HepG2 (cell line): ENCODE data around the gene MRPL28. TPM values are rescaled to one million over a fixed set of nuclear protein-coding genes. Genes with fewer than 3 reads are reported as not detected.

Source experiments
- ATAC-seq: fragments of 200-7000 bp; cut with Tn5 transposase; 3 replicates; pipeline ENCODE4 v1.9.1; 2020; ENCODE audit warnings: mild to moderate bottlenecking, moderate library complexity
- BruUV-seq: library from RNA; stranded (reverse); fragments of 400-500 nt; replicated peaks from 2 replicates; lab custom pipeline; 2021; lab: Mats Ljungman, UMichigan
- CTCF ChIA-PET: fragments of 300-600 bp; formaldehyde crosslinking; extraction: SDS; loops from one replicate; lab custom pipeline; 2021; ENCODE audit warnings: low total read pairs, inconsistent platforms, low intra/inter-chr PET ratio; lab: Yijun Ruan, JAX
- POLR2A ChIA-PET: fragments of 350-600 bp; sonication (Branson Sonifier 250); formaldehyde crosslinking; loops from one replicate; lab custom pipeline; 2020; ENCODE audit warnings: antibody characterized with exemption, inconsistent platforms; lab: Yijun Ruan, JAX
- DNase-seq: peaks from one replicate; pipeline ENCODE4 v3.0.0-alpha.2; 2015; ENCODE audit warnings: low spot score
- FAIRE-seq: peaks from 3 replicates; lab custom pipeline; 2011; peaks lifted over from hg19 to GRCh38; lab: Jason Lieb, UNC
- H2AFZ ChIP-seq: one replicate; pipeline ENCODE4 v1.6.1; 2011; ENCODE audit warnings: low read length, inconsistent platforms
- H3K27ac ChIP-seq: fragments of 300-600 bp; 3 replicates; pipeline ENCODE4 v1.8.0; 2011; ENCODE audit warnings: mixed run types, mild to moderate bottlenecking, mixed read lengths, low read length, inconsistent platforms; ENCODE audit not compliant: insufficient read depth; ENCODE audit errors: extremely low read length
- H3K27me3 ChIP-seq, 2 experiments: fragments of 200-600 bp in 1 of 2; 2 replicates in 1 of 2; 3 replicates in 1 of 2; pipeline versions ENCODE4 v1.6.0 to v1.8.0; 2011; ENCODE audit warnings: low read length in 2 of 2, mild to moderate bottlenecking in 2 of 2, moderate library complexity in 2 of 2, inconsistent platforms in 1 of 2; ENCODE audit not compliant: insufficient read depth in 2 of 2, control insufficient read depth in 1 of 2
- H3K36me3 ChIP-seq, 2 experiments: fragments of 200-600 bp in 1 of 2; replicated peaks in 1 of 2; 2 replicates in 1 of 2; 3 replicates in 1 of 2; pipeline versions ENCODE4 v1.5.1 to v1.8.0; 2011; ENCODE audit warnings: low read length in 2 of 2, inconsistent platforms in 1 of 2; ENCODE audit not compliant: insufficient read depth in 2 of 2, control insufficient read depth in 1 of 2
- H3K4me1 ChIP-seq: 2 replicates; pipeline ENCODE4 v1.5.1; 2012; ENCODE audit warnings: low read length, inconsistent platforms; ENCODE audit not compliant: insufficient read depth
- H3K4me2 ChIP-seq: 2 replicates; pipeline ENCODE4 v1.6.0; 2011; ENCODE audit warnings: low read depth, low read length, inconsistent platforms
- H3K4me3 ChIP-seq, 3 experiments: fragments of 200-600 bp in 1 of 3; sonication (generic), shearing (Covaris generic) in 1 of 3; replicated peaks in 1 of 3; 2 replicates each; pipeline ENCODE4 v1.5.1; 2011 to 2016; ENCODE audit warnings: low read length in 3 of 3, inconsistent platforms in 2 of 3, low read depth in 2 of 3, mild to moderate bottlenecking in 2 of 3, control low read depth in 1 of 3, mixed read lengths in 1 of 3; ENCODE audit not compliant: insufficient read depth in 1 of 3
- H3K79me2 ChIP-seq: one replicate; pipeline ENCODE4 v1.6.1; 2011; ENCODE audit warnings: low read length, inconsistent platforms; ENCODE audit not compliant: insufficient read depth
- H3K9ac ChIP-seq: 2 replicates; pipeline ENCODE4 v1.6.0; 2011; ENCODE audit warnings: mild to moderate bottlenecking, low read depth, low read length, inconsistent platforms; ENCODE audit not compliant: insufficient read depth
- H3K9me3 ChIP-seq: 2 replicates; pipeline ENCODE4 v1.5.1; 2012; ENCODE audit warnings: mild to moderate bottlenecking, low read length
- H4K20me1 ChIP-seq: 2 replicates; pipeline ENCODE4 v1.6.0; 2011; ENCODE audit warnings: inconsistent platforms, mild to moderate bottlenecking, low read length, moderate library complexity; ENCODE audit not compliant: insufficient read depth
- ASH2L ChIP-seq: fragments of 300-600, 200-600 bp; sonication (generic); IDR thresholded peaks from 2 replicates; pipeline ENCODE4 v1.7.0; 2017; ENCODE audit warnings: low read depth, mild to moderate bottlenecking, moderate library complexity, mixed read lengths, low read length; ENCODE audit not compliant: insufficient read length
- ATAD3A ChIP-seq: sonication (generic); formaldehyde crosslinking; IDR thresholded peaks from 2 replicates; pipeline ENCODE4 v1.4.0; 2020; ENCODE audit warnings: missing genetic modification reagents
- ATF7-NPFF ChIP-seq: sonication (generic); formaldehyde crosslinking; IDR thresholded peaks from 2 replicates; pipeline ENCODE4 v1.8.1; 2023; ENCODE audit warnings: mild to moderate bottlenecking, low read depth, missing genetic modification reagents, moderate library complexity
- CENPT ChIP-seq: sonication (generic); formaldehyde crosslinking; IDR thresholded peaks from 2 replicates; pipeline ENCODE4 v1.8.0; 2022; ENCODE audit warnings: low read depth, mild to moderate bottlenecking, moderate library complexity, missing genetic modification reagents
- GTF2F1 ChIP-seq: fragments of 150-350 bp; IDR thresholded peaks from 2 replicates; pipeline ENCODE4 v1.6.1; 2014; ENCODE audit warnings: low read length
- HMGA1 ChIP-seq: sonication (generic); formaldehyde crosslinking; conservative IDR thresholded peaks from 2 replicates; pipeline ENCODE4 v1.4.0; 2020; ENCODE audit warnings: missing genetic modification reagents
- ISX ChIP-seq: sonication (generic); formaldehyde crosslinking; conservative IDR thresholded peaks from 2 replicates; pipeline ENCODE4 v1.5.0; 2020; ENCODE audit warnings: missing genetic modification reagents
- KAT7 ChIP-seq: IDR thresholded peaks from 2 replicates; pipeline ENCODE4 v1.6.1; 2018; ENCODE audit warnings: borderline replicate concordance, missing compliant biosample characterization
- NR1H2 ChIP-seq: sonication (generic); formaldehyde crosslinking; IDR thresholded peaks from 2 replicates; pipeline ENCODE4 v1.8.1; 2022; ENCODE audit warnings: low read depth, missing genetic modification reagents, borderline replicate concordance
- SALL1 ChIP-seq: sonication (generic); formaldehyde crosslinking; IDR thresholded peaks from 2 replicates; pipeline ENCODE4 v1.8.0; 2022; ENCODE audit warnings: mild to moderate bottlenecking, missing genetic modification reagents
- SETDB1 ChIP-seq: sonication (generic); formaldehyde crosslinking; IDR thresholded peaks from 2 replicates; pipeline ENCODE4 v1.5.1; 2020; ENCODE audit warnings: missing genetic modification reagents, mild to moderate bottlenecking, borderline replicate concordance
- SRSF4 ChIP-seq: fragments of 200-400 bp; formaldehyde crosslinking; IDR thresholded peaks from one replicate; pipeline ENCODE4 v1.6.1; 2018; ENCODE audit warnings: mild to moderate bottlenecking, low read depth, low read length, moderate library complexity; ENCODE audit not compliant: poor library complexity, severe bottlenecking
- ZBTB21 ChIP-seq: sonication (generic); formaldehyde crosslinking; IDR thresholded peaks from 2 replicates; pipeline ENCODE4 v1.4.0; 2020; ENCODE audit warnings: missing genetic modification reagents
- ZFP90 ChIP-seq: sonication (generic); formaldehyde crosslinking; IDR thresholded peaks from 2 replicates; pipeline ENCODE4 v1.8.0; 2022; ENCODE audit warnings: missing genetic modification reagents, mild to moderate bottlenecking, inconsistent platforms, borderline replicate concordance
- ZNF207 ChIP-seq: fragments of 450-650 bp; IDR thresholded peaks from 2 replicates; pipeline ENCODE4 v1.6.1; 2016; ENCODE audit warnings: antibody characterized with exemption, borderline replicate concordance
- ZNF446 ChIP-seq: sonication (generic); formaldehyde crosslinking; IDR thresholded peaks from 2 replicates; pipeline ENCODE4 v1.5.0; 2020; ENCODE audit warnings: mild to moderate bottlenecking, missing genetic modification reagents
- ZNF572 ChIP-seq: sonication (generic); formaldehyde crosslinking; IDR thresholded peaks from 2 replicates; pipeline ENCODE4 v1.5.1; 2020; ENCODE audit warnings: mild to moderate bottlenecking, missing genetic modification reagents
- ZNF629 ChIP-seq: sonication (generic); formaldehyde crosslinking; conservative IDR thresholded peaks from 2 replicates; pipeline ENCODE4 v1.5.0; 2020; ENCODE audit warnings: missing genetic modification reagents
- ZNF660 ChIP-seq: sonication (generic); formaldehyde crosslinking; IDR thresholded peaks from 2 replicates; pipeline ENCODE4 v1.5.1; 2020; ENCODE audit warnings: mild to moderate bottlenecking, low read depth, missing genetic modification reagents, borderline replicate concordance
- ZNF777 ChIP-seq: sonication (generic); formaldehyde crosslinking; IDR thresholded peaks from 2 replicates; pipeline ENCODE4 v1.4.0; 2020; ENCODE audit warnings: missing genetic modification reagents
- ZNF781 ChIP-seq: sonication (generic); formaldehyde crosslinking; IDR thresholded peaks from 2 replicates; pipeline ENCODE4 v1.5.1; 2020; ENCODE audit warnings: borderline replicate concordance, mild to moderate bottlenecking, missing genetic modification reagents; ENCODE audit errors: not compliant biosample characterization
- WGBS: methylation state at CpG from one replicate; pipeline ENCODE4 v1.1.6; 2017; ENCODE audit warnings: low lambda C conversion rate; 5-methylcytosine and 5-hydroxymethylcytosine counted together
- in situ Hi-C: cut with HindIII; loops from 2 replicates; pipeline ENCODE4 v1.10.0; 2017; ENCODE audit warnings: low pct_unique_long_range_greater_than_20kb; ENCODE audit not compliant: extremely low pct_ligation_motif_present
- intact Hi-C: fragments of 100-400 bp; cut with micrococcal nuclease; formaldehyde crosslinking; loops from one replicate; pipeline ENCODE4 v1.10.0; 2022; ENCODE audit not compliant: unreplicated experiment
- polyA plus RNA-seq, 8 experiments: library from polyadenylated mRNA; depleted of rRNA in 3 of 8; stranded (reverse) in 7 of 8; unstranded in 1 of 8; fragments of >200 nt; fragmentation: Illumina TruSeq in 4 of 8; extraction: Trizol in 4 of 8; gene quantifications; 2 replicates each; pipeline versions ENCODE4 v1.2.1 to v1.2.3, GENCODE V29; 2011 to 2016; ENCODE audit warnings: low read depth in 4 of 8, missing spikeins in 1 of 8, mixed read lengths in 1 of 8; ENCODE audit not compliant: insufficient read depth in 1 of 8
- total RNA-seq, 5 experiments: library from RNA; depleted of rRNA; stranded (reverse); fragments of >200 nt; fragmentation: Illumina TruSeq; extraction: Trizol; gene quantifications; 2 replicates each; pipeline ENCODE4 v1.2.3, GENCODE V29; 2016; ENCODE audit warnings: low read depth in 1 of 5
- TF ChIP-seq, protein P1 (sequence below): sonication (generic); formaldehyde crosslinking; IDR thresholded peaks from 2 replicates; pipeline ENCODE4 v1.5.1; 2020; ENCODE audit warnings: mild to moderate bottlenecking, moderate library complexity, missing genetic modification reagents
- TF ChIP-seq, protein P2 (sequence below): IDR thresholded peaks from 2 replicates; pipeline ENCODE4 v1.6.1; 2016; ENCODE audit warnings: missing genetic modification reagents, missing compliant biosample characterization

Gene MRPL28
- total and polyA plus RNA-seq, 2 of the 13 experiments (the other 11 are each of a cell fraction or from before 2014, with no cell fraction given) = 114 to 135 TPM

DNA sequence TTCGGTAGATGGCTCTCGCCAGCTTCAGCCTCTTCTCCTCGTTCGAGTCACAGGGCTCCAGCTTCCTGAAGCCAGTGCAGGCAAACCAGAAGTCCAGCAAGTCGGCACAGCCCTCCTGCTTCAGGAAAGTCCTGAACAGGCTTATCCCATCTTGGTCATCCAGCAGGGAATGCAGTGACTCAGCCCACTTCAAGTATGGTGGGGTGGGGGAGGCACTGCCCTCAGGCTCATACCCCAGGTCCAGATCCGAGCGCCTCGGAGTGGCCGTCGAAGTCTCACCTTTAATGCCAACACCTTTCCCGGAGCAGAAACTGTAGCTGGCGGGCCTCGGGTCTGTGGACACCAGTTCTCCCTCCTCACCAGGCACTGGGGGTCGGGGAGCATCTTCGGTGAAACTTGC lies 23.8 kb downstream of the MRPL28 start (continued):
- TF ChIP-seq CENPT (CRISPR knock-in tag) (no peak), ISX (no peak), ZNF629 (CRISPR knock-in tag) (no peak), SETDB1 (CRISPR knock-in tag) (no peak), HMGA1 (no peak), NR1H2 (CRISPR knock-in tag) (no peak), ZNF572 (CRISPR knock-in tag) (no peak), GTF2F1 (no peak)
- TF ChIP-seq, protein P1, sequence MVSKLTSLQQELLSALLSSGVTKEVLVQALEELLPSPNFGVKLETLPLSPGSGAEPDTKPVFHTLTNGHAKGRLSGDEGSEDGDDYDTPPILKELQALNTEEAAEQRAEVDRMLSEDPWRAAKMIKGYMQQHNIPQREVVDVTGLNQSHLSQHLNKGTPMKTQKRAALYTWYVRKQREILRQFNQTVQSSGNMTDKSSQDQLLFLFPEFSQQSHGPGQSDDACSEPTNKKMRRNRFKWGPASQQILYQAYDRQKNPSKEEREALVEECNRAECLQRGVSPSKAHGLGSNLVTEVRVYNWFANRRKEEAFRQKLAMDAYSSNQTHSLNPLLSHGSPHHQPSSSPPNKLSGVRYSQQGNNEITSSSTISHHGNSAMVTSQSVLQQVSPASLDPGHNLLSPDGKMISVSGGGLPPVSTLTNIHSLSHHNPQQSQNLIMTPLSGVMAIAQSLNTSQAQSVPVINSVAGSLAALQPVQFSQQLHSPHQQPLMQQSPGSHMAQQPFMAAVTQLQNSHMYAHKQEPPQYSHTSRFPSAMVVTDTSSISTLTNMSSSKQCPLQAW (CRISPR knock-in tag) = no peak

DNA sequence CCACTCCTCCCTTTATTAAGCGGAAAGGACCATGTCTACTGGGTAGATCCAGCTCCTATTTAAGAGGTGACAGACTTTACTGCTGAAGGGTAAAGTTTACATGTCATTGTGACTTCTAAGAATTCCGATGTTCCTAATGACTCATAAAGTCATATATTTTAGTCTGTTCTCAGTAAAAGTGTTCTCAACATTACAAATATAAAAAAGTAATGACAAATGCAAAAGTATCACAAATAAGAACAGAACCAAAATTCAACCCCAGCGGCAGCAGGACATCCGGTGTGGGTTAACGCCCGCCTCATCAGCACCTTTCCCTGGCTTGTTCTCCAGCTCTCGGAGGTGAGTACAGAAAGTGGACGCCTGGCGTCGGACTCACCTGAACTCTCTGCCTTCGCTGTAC lies 24.6 kb downstream of the MRPL28 start:
- H4K20me1 ChIP-seq = peaks cover 20% of the 10 kb centered on the region
- no peak overlapping the region for H3K4me2 ChIP-seq
- WGBS = 93% methylated on average over 11 of the region's 11 CpGs
- BruUV-seq = no TSS peak
- no peaks in the 10 kb centered on the region for H3K9me3 ChIP-seq
- CTCF ChIA-PET = no interaction called here
- H3K4me1 ChIP-seq = peaks cover 80% of the 10 kb centered on the region
- POLR2A ChIA-PET = no interaction called here
- DNase-seq (no peak), FAIRE-seq (no peak), ATAC-seq (no peak)
- peaks cover 85% of the 10 kb centered on the region for H3K79me2 ChIP-seq
- no peak overlapping the region for H2AFZ ChIP-seq
- no peaks in the 10 kb centered on the region for H3K27me3 ChIP-seq
- H3K36me3 ChIP-seq = peaks cover 16 to 41% of the 10 kb centered on the region in 2 experiments
- no peak overlapping the region for H3K27ac ChIP-seq
- no peak for TF ChIP-seq ZNF777 (CRISPR knock-in tag)
- TF ChIP-seq ZNF781 (CRISPR knock-in tag) = no peak
- TF ChIP-seq, protein P2, sequence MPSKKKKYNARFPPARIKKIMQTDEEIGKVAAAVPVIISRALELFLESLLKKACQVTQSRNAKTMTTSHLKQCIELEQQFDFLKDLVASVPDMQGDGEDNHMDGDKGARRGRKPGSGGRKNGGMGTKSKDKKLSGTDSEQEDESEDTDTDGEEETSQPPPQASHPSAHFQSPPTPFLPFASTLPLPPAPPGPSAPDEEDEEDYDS (CRISPR knock-in tag) = no peak
- TF ChIP-seq ZNF207 = no peak
- TF ChIP-seq ZNF446 (CRISPR knock-in tag) = no peak
- no peak for TF ChIP-seq KAT7 (CRISPR knock-in tag)
- no peak for TF ChIP-seq SRSF4
- no peak for TF ChIP-seq ATF7-NPFF
- no peak for TF ChIP-seq ATAD3A
- no peak for TF ChIP-seq ZNF660 (CRISPR knock-in tag)
- TF ChIP-seq ASH2L = no peak
- TF ChIP-seq ZBTB21 (CRISPR knock-in tag) = no peak
- no peak for TF ChIP-seq SALL1
- no peak for TF ChIP-seq ZFP90 (CRISPR knock-in tag)
- intact Hi-C loops (no loop called here), in situ Hi-C loops (no loop called here)
- H3K9ac ChIP-seq = no peak overlapping the region
- H3K4me3 ChIP-seq = no peak overlapping the region
